Thymus (tissue), 11 donors: ENCODE results near the gene XPA. TPM values are rescaled to one million over a fixed set of nuclear protein-coding genes. Genes with fewer than 3 reads are reported as not detected.

Experiments used
- DNase-seq, 9 donors: peaks; one replicate each; pipeline ENCODE4 v3.0.0-alpha.2; 2013; ENCODE audit warnings: low spot score in 9 of 9, low read depth in 6 of 9, missing footprints in 1 of 9
- H3K27ac ChIP-seq, 2 donors: one replicate each; pipeline ENCODE4 v1.5.1; 2013; ENCODE audit warnings: control low read depth in 1 of 2, low read depth in 1 of 2, low read length in 1 of 2, mild to moderate bottlenecking in 1 of 2, moderate library complexity in 1 of 2
- H3K27me3 ChIP-seq, 2 donors: one replicate each; pipeline ENCODE4 v1.5.1; 2013; ENCODE audit warnings: low read length in 1 of 2; ENCODE audit not compliant: control insufficient read depth in 2 of 2, insufficient read depth in 1 of 2
- H3K36me3 ChIP-seq, 2 donors: one replicate each; pipeline ENCODE4 v1.5.1; 2013; ENCODE audit warnings: low read length in 1 of 2, mild to moderate bottlenecking in 1 of 2, moderate library complexity in 1 of 2; ENCODE audit not compliant: control insufficient read depth in 2 of 2, insufficient read depth in 2 of 2
- H3K4me1 ChIP-seq, 2 donors: one replicate each; pipeline ENCODE4 v1.5.1; 2013; ENCODE audit warnings: low read length in 2 of 2; ENCODE audit not compliant: control insufficient read depth in 2 of 2, insufficient read depth in 2 of 2
- H3K4me3 ChIP-seq, 2 donors: one replicate each; pipeline ENCODE4 v1.5.1; 2013; ENCODE audit warnings: low read length in 2 of 2, control low read depth in 1 of 2, mild to moderate bottlenecking in 1 of 2
- H3K9me3 ChIP-seq, 2 donors: one replicate each; pipeline ENCODE4 v1.5.1; 2013; ENCODE audit warnings: low read length in 1 of 2, mild to moderate bottlenecking in 1 of 2; ENCODE audit not compliant: control insufficient read depth in 2 of 2, insufficient read depth in 1 of 2
- WGBS: extraction: QIAGEN DNeasy Blood & Tissue Kit; methylation state at CpG from one replicate; pipeline ENCODE4 v1.1.7; 2013; 5-methylcytosine and 5-hydroxymethylcytosine counted together
- polyA plus RNA-seq: library from polyadenylated mRNA; stranded (reverse); fragments of 200-250 nt; gene quantifications from one replicate; pipeline ENCODE4 v1.2.3, GENCODE V29; 2013
- total RNA-seq: library from RNA; stranded (reverse); fragments of 120-200 nt; gene quantifications from one replicate; pipeline ENCODE4 v1.2.4, GENCODE V29; 2013
- donor health status: healthy.

The XPA gene
- total and polyA plus RNA-seq, 2 donors: 19.5 to 27.3 TPM

- WGBS: 93% methylated on average over 7 of the region's 7 CpGs
- Histone ChIP-seq H3K36me3 (no peaks in the 10 kb centered on the region), H3K4me1 (no peaks in the 10 kb centered on the region), H3K27me3 (peaks cover 0 to 19% of the 10 kb centered on the region in 2 donors), H3K4me3 (no peak overlapping the region), H3K9me3 (no peaks in the 10 kb centered on the region), H3K27ac (no peak overlapping the region)
- no peak for DNase-seq
Measured at GRCh38 chr9:97735070-97735600, 38.0 kb upstream of the XPA start.

- H3K36me3 ChIP-seq: no peaks in the 10 kb centered on the region
- no peak overlapping the region for H3K4me3 ChIP-seq
- no peak for DNase-seq
- H3K27me3 ChIP-seq: peaks cover 0 to 18% of the 10 kb centered on the region in 2 donors
- H3K9me3 ChIP-seq: no peaks in the 10 kb centered on the region
- no peak overlapping the region for H3K27ac ChIP-seq
- WGBS: 95% methylated on average over 5 of the region's 5 CpGs
- no peaks in the 10 kb centered on the region for H3K4me1 ChIP-seq
Measured at GRCh38 chr9:97726716-97727115, 29.6 kb upstream of the XPA start.

DNA sequence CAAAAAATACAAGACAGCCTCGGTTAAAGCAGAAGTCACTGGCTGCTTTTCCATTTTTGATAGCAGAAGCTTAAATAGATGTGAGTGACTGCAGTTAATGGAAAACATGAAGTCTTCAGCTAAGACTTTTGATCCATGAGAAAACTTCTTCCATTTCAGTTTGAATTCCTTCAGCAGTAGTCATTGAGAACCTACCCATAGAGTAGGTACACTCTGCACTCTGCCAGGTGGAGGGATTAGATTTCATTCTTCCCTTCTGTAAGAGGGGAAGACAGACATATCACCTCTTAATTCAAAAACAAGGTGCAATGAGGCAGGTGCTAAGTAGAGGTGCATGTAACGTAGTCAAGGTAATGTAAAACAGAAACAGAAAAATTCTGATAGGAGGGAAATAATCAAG is 26.7 kb upstream of the XPA start:
- WGBS: 63% methylated on average over 2 of the region's 2 CpGs
- Histone ChIP-seq H3K9me3 (peaks cover 0 to 2% of the 10 kb centered on the region in 2 donors), H3K27me3 (peaks cover 0 to 18% of the 10 kb centered on the region in 2 donors), H3K27ac (no peak overlapping the region), H3K4me1 (no peaks in the 10 kb centered on the region), H3K36me3 (no peaks in the 10 kb centered on the region), H3K4me3 (no peak overlapping the region)
- DNase-seq: no peak

- 96% methylated on average over 2 of the region's 2 CpGs for WGBS
- DNase-seq: no peak
Measured at GRCh38 chr9:97722331-97722730, 25.2 kb upstream of the XPA start.

GRCh38 chr9:97721396-97721795 is 24.3 kb upstream of the XPA start:
- WGBS: 97% methylated on average over 2 of the region's 2 CpGs
- no peaks in the 10 kb centered on the region for H3K36me3 ChIP-seq
- H3K4me1 ChIP-seq: no peaks in the 10 kb centered on the region
- H3K4me3 ChIP-seq: no peak overlapping the region
- no peak for DNase-seq
- H3K27me3 ChIP-seq: peaks cover 0 to 11% of the 10 kb centered on the region in 2 donors
- H3K9me3 ChIP-seq: peaks cover 0 to 2% of the 10 kb centered on the region in 2 donors
- no peak overlapping the region for H3K27ac ChIP-seq

More at GRCh38 chr9:97722331-97722730, 25.2 kb upstream of the XPA start:
- Histone ChIP-seq H3K27me3 (peaks cover 0 to 14% of the 10 kb centered on the region in 2 donors), H3K4me1 (no peaks in the 10 kb centered on the region), H3K36me3 (no peaks in the 10 kb centered on the region), H3K4me3 (no peak overlapping the region), H3K9me3 (peaks cover 0 to 2% of the 10 kb centered on the region in 2 donors), H3K27ac (no peak overlapping the region)

- no peak overlapping the region for H3K27ac ChIP-seq
- no peak overlapping the region for H3K4me3 ChIP-seq
- peaks cover 0 to 12% of the 10 kb centered on the region in 2 donors for H3K27me3 ChIP-seq
- peaks cover 0 to 2% of the 10 kb centered on the region in 2 donors for H3K9me3 ChIP-seq
- DNase-seq: no peak
- H3K36me3 ChIP-seq: no peaks in the 10 kb centered on the region
- peaks cover 0 to 6% of the 10 kb centered on the region in 2 donors for H3K4me1 ChIP-seq
- 68% methylated on average over 3 of the region's 3 CpGs for WGBS
Measured at GRCh38 chr9:97717866-97718265, 20.7 kb upstream of the XPA start.

- DNase-seq: peak in 2 of 9 donors; percentile 6 to 34
- Histone ChIP-seq H3K9me3 (no peaks in the 10 kb centered on the region), H3K36me3 (no peaks in the 10 kb centered on the region), H3K27me3 (peaks cover 6 to 31% of the 10 kb centered on the region in 2 donors), H3K27ac (no peak overlapping the region), H3K4me3 (no peak overlapping the region), H3K4me1 (peaks cover 0 to 13% of the 10 kb centered on the region in 2 donors)
- WGBS: 3% methylated on average over 3 of the region's 3 CpGs
Measured at GRCh38 chr9:97714435-97714834, 17.3 kb upstream of the XPA start.

- 10% methylated on average over 12 of the region's 12 CpGs for WGBS
- H3K27ac ChIP-seq: no peak overlapping the region
- no peaks in the 10 kb centered on the region for H3K36me3 ChIP-seq
- peaks cover 6 to 47% of the 10 kb centered on the region in 2 donors for H3K27me3 ChIP-seq
- no peaks in the 10 kb centered on the region for H3K9me3 ChIP-seq
- no peak overlapping the region for H3K4me3 ChIP-seq
- H3K4me1 ChIP-seq: peaks cover 0 to 13% of the 10 kb centered on the region in 2 donors
- peak in 1 of 9 donors; percentile 13 for DNase-seq
Measured at GRCh38 chr9:97711223-97711626, 14.1 kb upstream of the XPA start.

- Histone ChIP-seq H3K27ac (no peak overlapping the region), H3K9me3 (no peaks in the 10 kb centered on the region), H3K27me3 (peaks cover 6 to 49% of the 10 kb centered on the region in 2 donors), H3K36me3 (no peaks in the 10 kb centered on the region), H3K4me3 (no peak overlapping the region), H3K4me1 (peaks cover 0 to 13% of the 10 kb centered on the region in 2 donors)
- WGBS: 30% methylated on average over 9 of the region's 9 CpGs
- DNase-seq: peak; percentile 18 to 65 (median 29)
Measured at GRCh38 chr9:97710356-97711222, 13.4 kb upstream of the XPA start.
